DLD1 (cell line): ENCODE measurements around the gene ENTPD7.

ENCODE experiments used
- in situ Hi-C: cut with HindIII; loops from 2 replicates; pipeline ENCODE4 v1.10.0; 2017; ENCODE audit warnings: low sequenced_read_pairs

ENTPD7 gene

GRCh38 chr10:99631496-99631895 is 27.8 kb upstream of the ENTPD7 start:
- in situ Hi-C loops, result no loop called here

GRCh38 chr10:99633832-99634231 is 25.5 kb upstream of the ENTPD7 start:
- in situ Hi-C loops, result no loop called here

- in situ Hi-C loops, result no loop called here
Observed at GRCh38 chr10:99647601-99648151, 11.6 kb upstream of the ENTPD7 start.

- in situ Hi-C loops, result no loop called here
Observed at GRCh38 chr10:99648717-99649116, 10.6 kb upstream of the ENTPD7 start.

- in situ Hi-C loops, result no loop called here
Observed at GRCh38 chr10:99652800-99653390, 6.4 kb upstream of the ENTPD7 start.

GRCh38 chr10:99654390-99655175 is 4.7 kb upstream of the ENTPD7 start:
- in situ Hi-C loops, result no loop called here

- in situ Hi-C loops, result no loop called here
Observed at GRCh38 chr10:99656199-99657064, 2.9 kb upstream of the ENTPD7 start.

- in situ Hi-C loops, result no loop called here
Observed at GRCh38 chr10:99658622-99659030, 683 bp upstream of the ENTPD7 start.

GRCh38 chr10:99659868-99660366 is 608 bp downstream of the ENTPD7 start:
- in situ Hi-C loops, result no loop called here

GRCh38 chr10:99660662-99661376 is 1.5 kb downstream of the ENTPD7 start:
- in situ Hi-C loops, result no loop called here

- in situ Hi-C loops, result no loop called here
Observed at GRCh38 chr10:99661377-99661763, 2.1 kb downstream of the ENTPD7 start.

GRCh38 chr10:99665304-99665703 is 6.0 kb downstream of the ENTPD7 start:
- in situ Hi-C loops, result no loop called here

- in situ Hi-C loops, result no loop called here
Observed at GRCh38 chr10:99667108-99667751, 7.9 kb downstream of the ENTPD7 start.

- in situ Hi-C loops, result no loop called here
Observed at GRCh38 chr10:99671386-99671785, 12.1 kb downstream of the ENTPD7 start.

GRCh38 chr10:99672884-99673283 is 13.6 kb downstream of the ENTPD7 start:
- in situ Hi-C loops, result no loop called here

- in situ Hi-C loops, result no loop called here
Observed at GRCh38 chr10:99673492-99673891, 14.2 kb downstream of the ENTPD7 start.

GRCh38 chr10:99674762-99675161 is 15.5 kb downstream of the ENTPD7 start:
- in situ Hi-C loops, result no loop called here

GRCh38 chr10:99676426-99676825 is 17.1 kb downstream of the ENTPD7 start:
- in situ Hi-C loops, result no loop called here

- in situ Hi-C loops, result no loop called here
Observed at GRCh38 chr10:99676895-99677294, 17.6 kb downstream of the ENTPD7 start.

GRCh38 chr10:99678921-99679320 is 19.6 kb downstream of the ENTPD7 start:
- in situ Hi-C loops, result no loop called here
